Measurements from ENCODE around the gene DBH.

The DBH gene

DNA sequence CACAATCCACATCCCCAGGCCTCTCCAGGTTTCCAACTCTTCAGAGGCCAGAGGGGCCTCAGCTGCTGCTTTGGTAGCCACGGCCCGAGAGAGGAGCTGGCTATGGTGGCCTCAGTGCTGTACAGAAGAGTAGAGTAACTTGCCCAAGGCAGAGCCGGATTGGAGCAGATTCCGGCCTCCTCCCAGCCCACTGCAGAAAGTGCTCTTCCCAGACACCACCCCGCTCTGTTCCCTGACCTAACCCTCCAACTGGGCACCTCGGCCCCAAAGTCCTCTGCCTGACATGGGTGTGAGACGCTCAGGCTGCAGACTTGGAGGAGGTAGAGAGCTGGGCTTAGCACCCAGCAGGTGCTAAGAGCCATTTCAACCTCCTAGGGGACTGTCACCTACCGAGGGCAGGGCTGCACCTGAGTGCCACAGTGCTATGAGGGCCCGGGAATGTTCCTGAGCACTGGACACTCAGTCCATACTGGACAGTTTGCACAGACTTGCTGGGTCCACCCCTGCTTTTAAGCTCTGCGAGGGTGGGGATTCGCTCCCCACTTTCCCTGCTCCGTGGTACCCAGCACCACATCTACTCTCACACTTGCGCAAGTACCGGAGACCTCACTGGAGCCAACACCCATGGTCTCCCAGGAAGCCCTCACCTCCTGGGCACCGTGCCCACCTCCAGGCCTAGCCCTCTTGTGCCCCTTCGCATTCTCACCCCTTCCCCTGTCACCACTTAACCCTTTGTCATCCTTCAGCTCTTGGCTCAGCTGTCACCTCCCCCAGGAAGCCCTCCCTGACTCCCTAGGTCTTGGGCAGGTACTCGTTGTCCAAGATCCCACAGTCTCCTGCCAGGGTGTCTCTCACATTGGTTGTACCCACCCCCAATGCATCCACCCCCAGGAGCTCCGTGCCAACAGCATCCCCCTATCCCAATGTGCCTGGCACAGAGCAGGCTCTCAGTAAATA lies 49.8 kb downstream of the DBH start:
- no peak for FAIRE-seq

DNA sequence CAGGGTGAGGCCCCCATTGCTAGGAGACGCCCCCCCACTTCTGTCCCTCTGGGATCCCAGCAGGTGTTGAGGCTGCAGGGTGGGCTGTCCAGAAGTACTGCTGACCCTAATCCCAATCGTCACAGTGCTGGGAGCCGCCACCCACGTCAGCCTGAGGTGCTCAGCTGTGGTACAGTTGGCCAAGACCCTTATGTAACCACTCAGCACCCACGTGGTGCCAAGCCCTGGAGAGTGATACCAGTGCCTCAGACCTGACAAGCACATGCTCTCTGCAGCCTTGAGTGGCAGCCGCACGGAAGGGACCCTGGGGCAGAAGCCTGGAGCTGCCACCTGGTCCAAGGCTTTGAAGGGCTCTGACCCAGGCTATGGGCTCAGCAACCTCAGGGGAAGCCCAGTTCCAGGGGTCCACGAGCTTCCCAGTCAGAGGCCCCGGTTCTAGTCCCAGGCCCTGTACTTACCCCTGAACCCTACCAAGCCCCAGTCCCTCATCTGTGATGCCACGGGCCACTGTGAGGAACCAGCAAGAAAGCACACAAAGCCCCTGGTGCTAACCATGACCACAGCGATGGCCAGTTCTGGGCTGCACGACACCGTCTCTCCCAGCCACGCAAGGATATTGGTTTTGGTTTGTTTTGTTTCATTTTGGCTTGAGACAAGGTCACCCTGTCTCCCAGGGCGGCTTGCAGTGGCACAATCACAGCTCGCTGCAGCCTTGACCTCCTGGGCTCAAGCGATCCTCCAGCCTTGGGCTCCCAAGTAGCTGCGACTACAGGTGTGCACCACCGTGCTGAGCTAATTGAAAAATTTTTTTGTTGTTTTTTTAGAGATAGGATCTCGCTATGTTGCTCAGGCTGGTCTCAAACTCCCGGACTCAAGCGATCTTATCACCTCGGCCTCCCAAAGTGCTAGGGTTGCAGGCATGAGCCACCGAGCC lies 50.7 kb downstream of the DBH start:
- FAIRE-seq = no peak

DNA sequence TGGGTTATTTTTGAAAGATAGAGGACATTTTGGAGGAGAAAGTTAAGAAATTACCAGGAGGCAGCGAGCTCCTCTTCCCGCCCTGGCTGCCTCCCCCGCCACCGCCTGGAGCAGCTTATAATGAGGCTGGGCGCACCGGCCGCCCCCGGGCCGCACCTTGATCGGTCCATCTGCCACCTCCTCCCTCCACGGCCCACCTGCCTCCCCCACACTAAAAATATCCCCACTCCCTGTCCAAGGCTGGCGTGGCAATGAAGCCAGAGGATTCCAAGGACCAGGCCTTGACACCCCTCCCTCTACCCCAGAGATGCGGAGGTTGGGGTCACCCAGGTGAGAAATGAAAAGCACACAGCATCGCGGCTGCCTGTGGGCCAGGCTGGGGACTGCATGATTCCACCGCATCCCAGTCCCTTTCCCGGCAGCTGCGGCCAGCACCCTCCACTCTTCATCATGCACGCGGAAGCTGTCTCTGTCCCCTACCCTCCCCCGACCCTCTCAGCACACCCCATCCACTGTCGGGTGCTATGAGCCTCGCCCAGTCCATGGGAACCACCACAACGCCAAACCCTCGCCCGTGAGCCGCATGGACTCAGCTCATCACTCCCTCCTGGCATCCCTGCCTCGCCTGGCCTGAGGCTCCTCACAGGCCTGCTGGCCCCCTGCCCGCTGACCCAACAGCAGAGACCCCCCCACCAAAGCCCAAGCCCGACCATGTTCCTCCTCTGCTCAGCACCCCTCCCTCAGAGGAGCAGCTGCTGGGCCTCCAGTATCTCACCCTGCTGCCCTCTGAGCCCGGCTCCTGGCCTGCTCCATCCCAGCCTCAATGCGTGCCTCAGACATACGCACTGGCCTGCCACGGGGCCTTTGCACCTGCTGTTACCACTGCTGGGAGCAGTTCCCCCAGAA lies 51.9 kb downstream of the DBH start:
- FAIRE-seq = no peak

DNA sequence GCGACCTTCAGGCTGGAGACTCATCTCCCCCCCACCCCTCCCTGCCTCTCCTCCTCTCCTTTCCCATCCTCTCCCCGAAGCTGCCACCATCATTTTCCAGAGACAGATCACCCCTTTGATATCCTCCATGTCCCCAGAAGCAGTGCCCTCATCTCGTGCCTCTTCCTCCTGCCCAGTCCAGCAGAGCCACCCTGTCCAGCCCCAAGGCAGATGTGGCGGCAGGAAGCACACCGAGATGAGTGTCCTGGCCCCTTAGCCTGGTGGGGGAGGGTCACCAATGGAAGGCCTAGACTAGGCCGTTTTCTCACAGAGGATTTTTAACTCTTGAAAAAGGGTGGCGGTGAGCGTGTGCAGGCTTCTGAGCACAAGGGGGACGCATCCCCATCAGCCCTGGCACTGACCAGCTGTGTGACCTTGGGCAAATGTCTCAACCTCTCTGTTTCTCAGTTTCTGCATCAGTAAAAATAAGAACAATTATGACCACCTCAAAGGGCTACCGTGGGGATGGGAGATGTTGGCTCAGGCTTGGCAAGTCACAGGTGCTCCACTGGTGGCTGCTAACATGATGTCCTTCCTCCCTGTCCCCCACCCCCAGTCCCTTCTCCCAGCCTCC lies 53.1 kb downstream of the DBH start:
- no peak for FAIRE-seq

DNA sequence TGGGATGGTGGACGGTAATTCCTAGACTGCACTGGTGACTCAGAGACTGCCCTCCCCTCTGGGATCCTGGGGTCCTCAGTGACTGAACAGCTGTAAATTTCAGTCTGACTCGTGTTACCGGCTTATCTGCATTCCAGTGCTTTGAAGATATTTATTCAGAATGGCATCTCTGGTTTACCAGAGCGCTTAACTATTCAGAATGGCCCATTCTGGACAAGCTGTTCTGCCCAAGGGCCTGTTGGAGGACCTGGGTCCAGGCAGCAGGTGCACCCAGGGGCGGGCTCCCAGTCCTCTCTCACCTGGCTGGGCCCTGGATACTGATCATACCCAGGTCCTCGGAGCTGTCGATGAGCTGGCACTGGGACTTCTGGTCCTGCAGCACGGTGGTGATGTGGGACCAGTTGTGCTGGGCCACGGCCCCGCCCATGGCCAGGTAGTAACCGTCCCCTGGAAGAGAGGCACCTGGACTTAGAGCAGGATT lies 54.0 kb downstream of the DBH start:
- no peak for FAIRE-seq

DNA sequence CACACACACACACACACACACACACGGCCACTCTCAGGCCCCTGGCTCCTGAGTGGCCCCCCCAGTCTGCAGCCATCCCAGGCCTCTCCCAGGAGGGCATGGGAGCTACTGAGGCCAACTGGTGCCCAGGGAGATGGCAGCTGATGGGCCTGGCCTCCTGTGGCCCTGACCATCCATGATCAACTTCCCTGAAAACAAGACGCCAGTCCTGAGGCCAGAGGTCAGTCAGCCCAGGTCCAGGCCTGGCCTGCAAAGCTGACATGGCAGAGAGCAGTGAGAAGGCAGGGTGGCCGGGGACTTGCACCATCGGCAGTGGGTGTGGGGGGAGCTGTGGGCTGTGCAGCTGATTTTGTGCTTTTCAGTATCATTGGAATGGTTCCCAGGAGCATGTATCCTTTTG lies 55.0 kb downstream of the DBH start:
- FAIRE-seq = no peak

DNA sequence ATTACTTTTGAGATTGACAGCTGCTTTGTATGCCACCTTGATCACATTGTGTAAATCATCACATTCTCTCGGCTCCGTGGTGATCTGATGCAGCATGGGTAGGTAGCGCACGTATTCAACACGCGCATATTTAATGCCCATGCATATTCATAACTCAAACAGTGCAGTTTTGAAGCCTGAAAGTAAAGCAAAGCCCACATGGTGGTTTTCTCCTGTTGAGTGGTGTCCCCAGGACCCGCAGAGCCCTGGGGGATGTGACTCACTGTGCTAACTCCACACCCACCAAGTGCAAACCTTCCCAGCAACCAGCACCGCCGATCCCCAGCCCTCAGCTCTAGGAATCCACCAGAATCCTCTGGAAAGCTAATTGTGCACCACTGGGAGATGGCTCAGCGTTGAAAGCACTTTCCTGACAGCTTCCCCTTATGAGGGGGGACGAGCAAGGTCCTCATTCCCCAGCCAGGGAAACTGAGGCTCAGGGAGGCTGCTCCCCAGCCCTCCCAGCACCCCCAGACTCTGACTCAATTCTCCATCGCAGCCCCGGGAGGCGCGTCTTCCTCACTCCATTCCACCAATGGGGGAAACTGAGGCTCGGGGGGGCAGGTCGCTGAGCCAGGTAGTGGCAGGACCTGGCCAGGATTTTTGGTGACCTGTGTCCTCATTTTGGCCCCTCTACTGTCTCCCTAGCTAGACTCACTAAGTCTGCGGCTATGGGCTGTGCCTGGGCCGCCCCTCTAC lies 55.6 kb downstream of the DBH start:
- no peak for FAIRE-seq

DNA sequence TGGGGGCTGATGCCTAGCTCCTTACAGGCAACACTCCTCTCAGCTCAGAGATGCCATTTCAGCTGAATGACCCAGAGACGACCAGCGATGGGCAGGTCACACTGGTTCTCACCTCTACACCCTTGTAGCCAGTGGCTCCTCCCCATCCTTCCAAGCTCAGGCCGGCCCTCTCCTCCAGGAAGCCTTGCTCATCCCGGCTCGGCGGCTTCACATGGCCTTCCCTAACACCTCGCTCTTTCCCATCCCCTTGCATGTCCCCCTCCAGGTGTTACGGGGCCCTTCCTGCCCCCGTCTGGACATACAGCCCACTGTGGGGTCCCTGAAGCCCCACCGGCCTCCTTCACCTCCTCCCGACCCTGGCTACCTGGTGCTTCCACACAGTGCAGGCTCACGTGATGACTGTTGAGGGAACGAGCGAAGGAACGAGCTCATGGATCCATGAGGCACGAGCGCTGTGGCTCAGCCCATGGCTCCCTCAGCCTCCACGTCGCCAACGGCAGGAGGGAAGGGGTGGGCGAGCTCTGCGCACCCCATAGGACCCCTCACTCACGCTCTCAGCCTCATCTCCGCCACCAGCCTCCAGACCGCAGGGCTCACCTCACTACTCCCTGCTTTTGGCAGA lies 56.3 kb downstream of the DBH start:
- FAIRE-seq = no peak

DNA sequence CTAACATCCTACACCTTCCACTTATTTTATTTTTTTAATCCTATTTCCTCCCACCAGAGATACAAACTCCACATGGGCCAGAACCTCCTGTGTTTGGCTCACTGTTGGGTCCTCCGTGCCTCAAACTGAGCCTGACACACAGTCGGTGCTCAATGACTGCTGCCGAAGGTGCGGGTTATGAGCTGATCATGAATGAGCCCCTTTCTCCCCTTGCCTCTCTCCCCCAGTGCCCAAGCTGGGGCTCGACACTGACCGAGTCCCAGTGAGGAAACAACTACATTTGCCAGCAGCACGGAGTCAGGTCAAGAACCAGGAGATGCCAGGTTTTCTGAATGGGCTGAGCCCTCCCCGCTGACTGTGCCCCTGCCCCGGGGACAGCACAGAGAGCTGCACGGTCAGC lies 57.0 kb downstream of the DBH start:
- no peak for FAIRE-seq

DNA sequence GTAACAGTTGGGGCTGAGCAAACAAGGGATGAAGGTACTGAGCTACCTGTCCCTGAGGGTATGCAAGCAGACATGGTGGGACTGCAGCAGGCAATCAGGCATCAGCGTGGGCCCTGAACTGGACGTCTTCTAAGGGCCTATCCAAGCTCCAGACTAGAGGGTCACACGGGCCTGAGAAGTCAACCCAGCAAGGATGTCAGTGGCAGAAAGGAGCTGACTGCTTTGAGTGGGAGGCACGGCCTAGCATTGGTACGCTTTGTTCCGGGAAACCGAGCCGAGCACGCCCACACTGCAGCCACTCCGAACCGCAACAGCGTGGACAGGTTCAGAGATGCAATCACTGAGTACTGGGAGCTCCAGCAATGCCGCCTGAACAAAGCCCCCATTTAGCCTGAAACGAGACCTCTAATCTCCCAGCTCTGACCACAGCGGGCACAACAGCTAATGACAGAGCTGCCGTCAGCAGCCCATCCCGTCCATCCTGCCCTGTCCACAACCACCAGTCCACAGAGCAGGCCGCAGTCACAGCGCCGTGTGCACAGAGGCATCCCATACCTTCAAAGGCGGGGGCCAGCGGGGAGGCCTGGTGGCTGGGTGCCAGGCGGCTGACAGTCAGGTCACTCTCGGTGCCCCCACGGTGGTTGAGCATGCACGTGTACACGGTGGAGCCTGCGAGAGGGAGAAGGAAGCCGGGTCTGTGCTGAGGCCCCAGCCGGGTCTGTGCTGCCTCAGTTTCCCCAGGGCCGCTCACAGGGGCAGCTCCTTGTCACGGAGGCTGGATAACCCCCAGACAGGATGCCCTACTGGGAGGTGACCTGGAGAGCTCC lies 57.8 kb downstream of the DBH start:
- FAIRE-seq = no peak

DNA sequence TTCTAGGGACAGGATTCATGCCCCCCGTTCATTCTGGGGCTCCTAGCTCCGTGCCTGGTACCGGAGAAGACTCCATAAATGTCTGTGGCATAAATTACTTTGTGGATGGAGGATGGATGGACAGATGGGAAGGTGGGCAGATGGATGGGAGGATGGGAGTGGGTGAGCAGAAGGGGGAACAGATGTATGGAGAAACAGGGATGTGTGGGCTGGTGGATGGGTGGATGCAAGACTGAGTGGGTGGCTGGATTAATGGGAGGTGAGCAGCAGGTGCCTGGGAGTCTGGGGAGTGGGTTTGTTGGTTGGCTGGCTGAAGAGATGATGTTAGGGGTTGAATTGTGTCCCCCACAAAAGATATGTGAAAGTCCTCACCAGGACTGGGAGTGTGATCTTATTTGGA lies 58.5 kb downstream of the DBH start:
- FAIRE-seq = no peak

DNA sequence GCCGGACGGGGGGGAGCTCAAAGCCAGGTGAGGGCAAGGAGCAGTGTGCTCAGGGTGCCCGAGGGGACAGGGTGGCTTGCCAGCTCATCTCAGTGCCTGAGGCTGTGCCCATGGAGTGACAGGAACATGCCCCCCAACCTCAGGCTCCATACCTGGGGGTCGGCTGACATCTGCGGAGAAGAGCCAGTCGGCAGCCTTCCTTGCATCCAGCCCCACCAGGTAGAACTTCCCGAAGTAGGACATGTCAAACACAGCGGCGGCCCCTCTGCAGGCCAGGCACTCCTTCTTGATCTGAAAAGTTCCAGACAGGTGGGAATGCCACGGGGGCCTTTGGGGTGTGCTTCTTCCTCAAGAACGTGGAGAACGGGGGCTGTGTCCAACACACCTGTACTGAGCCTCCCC lies 59.9 kb downstream of the DBH start:
- no peak for FAIRE-seq

DNA sequence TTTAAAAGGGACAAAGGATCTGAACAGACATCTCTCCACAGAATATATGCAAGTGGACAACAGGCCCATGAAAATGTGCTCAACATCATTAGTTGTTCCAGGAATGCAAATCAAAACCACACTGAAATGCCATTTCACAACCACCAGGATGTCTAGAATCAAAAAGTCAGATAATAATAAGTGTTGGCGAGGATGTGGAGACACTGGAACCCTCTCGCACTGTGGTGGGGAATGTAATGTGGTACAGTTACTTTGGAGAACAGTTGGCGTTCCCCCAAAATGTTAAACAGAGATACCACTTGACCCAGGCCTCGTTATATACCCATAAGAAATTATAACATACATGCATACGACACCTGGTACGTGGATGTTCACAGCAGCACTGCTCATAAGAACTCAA lies 63.4 kb downstream of the DBH start:
- FAIRE-seq = no peak

DNA sequence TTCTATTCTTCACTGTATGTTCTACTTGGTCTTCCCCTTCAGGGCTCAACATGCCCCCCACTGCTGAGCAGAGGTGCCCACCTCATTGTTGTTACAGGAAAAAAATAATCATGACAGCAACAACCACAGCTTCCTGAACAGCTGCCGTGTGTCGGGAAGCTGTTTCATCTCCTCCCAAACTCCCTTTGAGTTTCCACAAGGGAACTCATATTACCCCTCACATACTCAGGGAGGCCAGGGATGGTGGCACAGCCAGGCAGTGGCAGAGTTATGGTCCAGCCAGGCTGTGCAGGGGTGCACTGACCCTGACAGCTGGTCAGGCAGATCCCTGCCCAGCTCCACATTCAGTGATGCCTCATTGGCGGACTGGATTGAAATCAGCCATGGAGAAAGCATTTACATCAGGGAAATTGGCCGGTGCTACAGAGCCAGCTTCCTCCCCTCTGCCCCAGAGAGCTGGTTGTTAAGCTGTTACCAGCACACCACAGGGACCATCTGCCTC lies 64.7 kb downstream of the DBH start:
- no peak for FAIRE-seq

DNA sequence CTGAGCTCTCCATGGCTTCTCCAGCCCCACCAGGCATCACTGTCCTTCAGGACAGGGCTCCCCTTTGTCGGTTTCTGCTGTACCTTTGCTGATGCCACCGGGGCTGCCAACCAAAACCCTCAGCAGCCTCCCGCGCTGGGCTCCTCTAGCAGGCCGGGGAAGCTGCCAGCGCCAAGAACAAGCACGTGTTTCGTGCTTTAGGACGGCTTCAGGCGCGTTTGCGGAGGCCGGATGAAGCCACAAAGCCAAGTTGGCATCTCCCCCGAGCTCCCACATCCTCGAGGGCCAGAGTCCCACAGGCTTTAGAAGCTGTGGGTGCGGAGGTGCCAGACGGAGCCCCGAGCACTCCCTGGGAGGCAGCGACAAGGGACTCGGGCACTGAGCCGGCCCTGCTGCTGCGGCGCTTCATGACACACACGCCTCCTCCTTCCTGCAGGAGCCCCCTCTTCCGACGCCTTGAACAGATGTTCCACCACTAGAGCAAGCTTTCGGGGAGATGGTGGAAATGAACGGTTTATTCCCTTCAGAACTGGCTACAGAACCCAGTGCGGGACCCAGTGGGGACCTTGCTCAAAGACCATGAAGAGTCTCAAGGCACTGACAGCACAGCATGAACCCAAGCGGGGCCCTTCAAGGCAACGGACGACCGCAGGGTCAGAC lies 65.3 kb downstream of the DBH start:
- no peak for FAIRE-seq

DNA sequence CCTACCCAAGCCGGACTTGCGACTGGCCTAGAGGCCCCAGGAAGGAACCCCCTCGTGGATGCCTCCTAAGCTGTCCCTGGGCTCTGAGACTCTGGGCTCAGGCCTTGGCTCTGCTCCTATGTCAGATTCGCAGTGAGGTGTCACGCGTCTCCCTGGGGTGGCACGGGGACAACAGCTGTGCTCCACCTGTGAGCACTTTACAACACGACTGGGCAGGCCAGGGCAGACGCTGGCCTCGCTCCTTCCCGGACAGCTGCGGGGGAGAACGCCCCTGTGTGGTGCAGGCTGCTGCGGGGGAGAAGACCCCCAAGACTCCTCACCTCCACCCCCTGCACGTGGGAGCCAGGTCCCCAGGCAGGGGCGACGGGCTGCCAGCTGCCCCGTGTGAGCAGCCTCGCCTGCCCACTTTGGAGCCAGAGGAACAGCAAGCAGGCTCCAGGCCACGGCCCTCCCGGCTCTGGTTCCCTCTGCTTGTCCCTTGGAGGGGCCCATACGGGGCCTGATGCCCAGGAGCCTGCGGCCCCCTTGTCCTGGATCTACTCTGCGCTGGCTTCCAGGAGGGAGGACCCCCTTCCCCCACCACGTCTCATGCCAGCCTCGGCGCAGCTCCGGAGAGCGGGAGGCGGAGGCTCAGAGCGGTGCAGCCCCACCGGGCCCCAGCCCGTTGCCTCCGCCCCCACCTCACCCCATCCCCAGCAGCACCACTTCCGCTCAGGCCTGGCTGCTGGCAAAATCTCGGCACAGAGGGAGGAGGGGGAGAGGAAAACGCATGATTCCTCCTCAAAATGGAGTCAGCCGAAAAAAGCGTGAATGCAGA lies 66.0 kb downstream of the DBH start:
- FAIRE-seq = no peak

DNA sequence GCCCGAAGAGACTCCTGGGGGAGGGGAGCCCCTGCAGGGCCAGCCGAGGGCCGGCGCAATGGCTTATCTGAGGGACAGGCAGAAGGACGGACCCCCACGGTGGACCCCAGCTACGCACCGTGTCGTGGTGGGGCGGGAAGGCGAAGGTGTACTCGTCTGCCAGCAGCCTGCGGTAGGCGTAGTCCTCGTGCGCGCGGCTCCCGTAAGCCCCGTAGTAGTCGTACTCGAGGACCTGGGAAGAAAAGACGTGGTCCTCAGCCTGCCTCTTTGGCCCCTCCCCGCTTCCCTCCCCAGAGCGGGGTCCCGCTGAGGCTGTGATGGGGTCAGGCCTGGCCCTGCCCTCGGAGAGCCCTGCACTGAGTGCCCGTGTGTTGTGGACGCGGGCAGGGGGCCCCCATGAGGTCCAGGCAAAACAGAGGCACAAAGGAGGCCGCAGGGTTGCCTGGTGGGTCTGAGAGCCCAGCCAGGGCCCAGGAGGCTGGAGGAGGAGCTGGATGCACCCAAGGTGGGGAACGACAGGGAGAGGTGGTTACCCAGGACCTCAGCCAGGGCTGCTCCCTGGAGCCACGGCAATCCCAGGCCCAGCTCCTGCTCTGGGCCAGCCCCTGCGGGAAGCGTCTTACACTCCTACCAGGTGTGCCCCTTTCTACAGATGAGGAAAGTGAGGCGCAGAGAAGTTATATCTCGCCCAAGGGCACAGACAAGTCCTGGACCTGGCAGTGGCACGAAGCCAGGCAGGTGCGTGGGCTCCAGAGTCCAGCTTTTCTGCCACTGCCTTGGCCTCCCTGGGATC lies 66.8 kb downstream of the DBH start:
- FAIRE-seq = no peak

All from A204.1 (cell line).